ENCODE measurements around the gene HAL.

The HAL gene

DNA sequence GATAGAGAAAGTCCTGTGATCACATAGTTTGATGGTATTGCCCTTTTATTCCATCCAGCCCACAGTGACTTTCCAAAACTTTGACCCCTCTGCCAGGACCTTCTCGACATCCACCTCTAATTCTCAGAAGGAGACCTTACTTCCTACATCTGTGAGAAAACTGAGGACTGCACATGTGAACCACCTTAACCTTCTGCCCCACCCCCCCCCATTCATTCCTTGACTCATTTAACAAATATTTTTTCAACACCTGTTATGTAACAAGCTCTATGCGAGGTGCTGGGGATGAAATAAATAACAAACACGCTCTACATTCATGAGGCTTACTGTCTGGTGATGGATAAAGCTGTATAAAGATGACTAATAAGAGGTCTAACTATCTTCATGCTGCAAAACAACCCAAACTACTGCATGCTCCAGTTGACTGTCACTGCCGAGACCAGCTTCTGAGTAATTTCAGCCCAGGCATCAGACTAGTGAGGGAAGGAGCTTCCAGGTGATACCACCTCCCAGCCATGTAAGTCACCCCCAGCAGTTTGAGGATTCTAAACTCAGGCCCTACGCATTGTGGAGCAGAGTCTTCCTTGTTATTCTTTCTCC is 1.9 kb upstream of the HAL start:
- DNase-seq (ENCODE audit: low spot score) = no peak
- TF ChIP-seq CTCF (IDR thresholded peaks at IDR 0.05; ENCODE audit: extremely low read depth, insufficient read depth, missing control alignments) = no peak
- in situ Hi-C loops (cut with MboI; ENCODE audit: low pct_unique_long_range_greater_than_20kb, low sequenced_read_pairs, unreplicated experiment) = no loop called here

DNA sequence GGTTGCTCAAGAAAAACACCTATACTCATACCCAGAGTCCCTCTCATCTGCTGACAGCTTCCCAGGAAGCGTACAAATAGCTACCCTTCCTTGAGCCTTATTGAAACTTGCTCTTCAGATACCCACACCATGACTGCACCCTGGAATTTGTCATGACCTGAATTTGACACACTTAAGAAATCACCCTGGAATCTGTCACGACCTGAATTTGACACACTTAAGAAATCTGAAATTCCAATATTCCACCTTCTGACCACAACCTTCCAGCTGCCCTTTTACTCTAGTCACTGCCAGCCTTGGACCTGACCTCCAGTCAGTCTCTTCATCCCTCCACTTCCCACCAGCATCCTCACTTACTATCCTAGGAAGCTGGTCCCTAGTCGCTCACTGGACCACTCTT is 1.1 kb upstream of the HAL start:
- TF ChIP-seq CTCF (IDR thresholded peaks at IDR 0.05; ENCODE audit: extremely low read depth, insufficient read depth, missing control alignments) = no peak
- in situ Hi-C loops (cut with MboI; ENCODE audit: low pct_unique_long_range_greater_than_20kb, low sequenced_read_pairs, unreplicated experiment) = no loop called here
- DNase-seq (ENCODE audit: low spot score) = no peak

DNA sequence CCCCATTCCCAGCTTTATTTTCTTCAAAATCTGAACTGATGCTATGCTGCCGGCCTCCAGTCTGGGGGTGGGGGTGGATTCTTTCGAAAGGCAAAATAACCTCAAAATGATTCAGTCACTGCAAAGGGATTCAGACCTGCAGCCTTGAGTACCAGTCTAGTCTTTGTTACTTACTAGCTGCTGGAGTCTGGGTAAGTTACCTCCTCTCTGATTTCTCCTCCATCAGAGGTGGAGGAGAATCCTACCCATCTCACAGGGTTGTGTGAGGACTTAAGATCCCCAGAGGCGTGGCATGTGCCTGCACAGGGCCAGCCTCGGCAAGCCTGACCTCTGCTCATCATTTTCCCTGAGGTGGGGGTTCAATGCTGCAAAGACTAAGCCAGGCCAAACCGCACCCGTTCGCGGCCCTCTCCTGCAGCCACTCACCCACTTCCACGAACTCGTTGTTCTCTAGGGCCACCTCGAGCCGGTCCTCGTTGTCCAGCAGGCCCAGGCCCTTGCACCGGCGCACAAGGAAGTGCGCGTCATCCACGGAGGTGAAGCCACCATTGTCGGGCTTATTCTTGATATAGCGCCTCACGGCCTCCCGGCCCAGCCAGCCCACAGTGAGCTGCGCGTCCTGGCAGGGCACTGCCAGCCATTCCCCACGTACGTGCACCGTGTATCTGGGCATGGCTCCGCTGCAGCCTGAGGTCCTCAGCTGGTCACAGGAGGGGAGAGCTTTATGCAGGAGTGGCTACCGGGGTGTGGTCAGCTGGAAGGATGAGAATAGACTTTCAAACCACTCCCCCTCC is 709 bp downstream of the HAL start:
- DNase-seq (ENCODE audit: low spot score) = no peak
- in situ Hi-C loops (cut with MboI; ENCODE audit: low pct_unique_long_range_greater_than_20kb, low sequenced_read_pairs, unreplicated experiment) = no loop called here
- TF ChIP-seq CTCF (IDR thresholded peaks at IDR 0.05; ENCODE audit: extremely low read depth, insufficient read depth, missing control alignments) = no peak

DNA sequence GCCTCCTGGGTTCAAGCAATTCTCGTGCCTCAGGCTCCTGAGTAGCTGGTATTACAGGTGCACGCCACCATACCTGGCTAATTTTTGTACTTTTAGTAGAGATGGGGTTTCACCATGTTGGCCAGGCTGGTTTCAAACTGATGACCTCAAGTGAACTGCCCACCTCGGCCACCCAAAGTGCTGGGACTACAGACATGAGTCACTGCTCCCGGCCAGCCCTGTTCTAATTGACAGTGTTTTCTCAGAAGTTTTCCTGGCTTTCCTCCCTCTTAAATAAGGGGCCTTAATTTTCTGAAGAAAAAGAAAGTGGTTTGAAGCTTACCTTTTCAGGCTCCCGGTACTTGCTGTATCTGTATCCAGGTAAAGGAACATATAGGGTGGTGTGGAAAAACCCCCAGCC is 1.7 kb downstream of the HAL start:
- in situ Hi-C loops (cut with MboI; ENCODE audit: low pct_unique_long_range_greater_than_20kb, low sequenced_read_pairs, unreplicated experiment) = no loop called here
- TF ChIP-seq CTCF (IDR thresholded peaks at IDR 0.05; ENCODE audit: extremely low read depth, insufficient read depth, missing control alignments) = no peak
- DNase-seq (ENCODE audit: low spot score) = no peak

DNA sequence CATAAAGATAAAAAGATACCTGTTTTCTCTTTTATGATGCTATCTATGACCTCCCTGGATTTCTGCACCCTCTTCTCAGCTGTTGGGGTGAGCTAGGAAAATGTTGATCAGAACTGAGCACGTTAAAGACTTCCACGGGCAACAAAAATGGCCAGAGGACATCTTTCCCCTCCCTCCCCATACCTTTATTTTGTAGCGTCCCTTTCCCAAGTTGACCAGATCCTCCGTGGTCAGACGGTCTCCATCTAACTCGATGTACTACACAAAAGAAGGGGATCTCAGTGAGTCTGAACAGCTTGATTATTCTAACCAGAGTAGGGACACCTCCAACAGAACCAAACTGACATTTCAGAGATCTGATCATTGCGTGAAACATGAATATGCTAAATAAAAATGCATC is 2.2 kb downstream of the HAL start:
- no peak for TF ChIP-seq CTCF (IDR thresholded peaks at IDR 0.05; ENCODE audit: extremely low read depth, insufficient read depth, missing control alignments)
- DNase-seq (ENCODE audit: low spot score) = no peak
- in situ Hi-C loops (cut with MboI; ENCODE audit: low pct_unique_long_range_greater_than_20kb, low sequenced_read_pairs, unreplicated experiment) = no loop called here

GRCh38 chr12:95990136-95990535 is 6.0 kb downstream of the HAL start:
- in situ Hi-C loops (cut with MboI; ENCODE audit: low pct_unique_long_range_greater_than_20kb, low sequenced_read_pairs, unreplicated experiment) = no loop called here
- no peak for TF ChIP-seq CTCF (IDR thresholded peaks at IDR 0.05; ENCODE audit: extremely low read depth, insufficient read depth, missing control alignments)
- no peak for DNase-seq (ENCODE audit: low spot score)

Measured in GM13977 (cell line).